Effector memory CD4-positive, alpha-beta T cell (primary cell): Measurements from ENCODE around the gene COQ8A.

Source experiments
- DNase-seq, 3 donors: peaks; one replicate each; pipeline ENCODE4 v3.0.0-alpha.2; 2020
- H3K27ac ChIP-seq: 2 replicates; pipeline ENCODE4 v1.7.0; 2013; ENCODE audit warnings: mild to moderate bottlenecking, low read length, moderate library complexity; ENCODE audit not compliant: insufficient read depth, poor library complexity, severe bottlenecking
- H3K27me3 ChIP-seq: replicated peaks from 2 replicates; pipeline ENCODE4 v1.7.0; 2013; ENCODE audit warnings: mild to moderate bottlenecking, low read length; ENCODE audit not compliant: insufficient read depth, control insufficient read depth, poor library complexity, severe bottlenecking
- H3K36me3 ChIP-seq: 2 replicates; pipeline ENCODE4 v1.7.0; 2013; ENCODE audit warnings: mild to moderate bottlenecking, low read length, moderate library complexity; ENCODE audit not compliant: control insufficient read depth, insufficient read depth
- H3K4me1 ChIP-seq: 2 replicates; pipeline ENCODE4 v1.7.0; 2013; ENCODE audit warnings: low read length, mild to moderate bottlenecking; ENCODE audit not compliant: control insufficient read depth, insufficient read depth, poor library complexity, severe bottlenecking
- H3K4me3 ChIP-seq: 2 replicates; pipeline ENCODE4 v1.7.0; 2013; ENCODE audit warnings: low read length, low read depth, mild to moderate bottlenecking; ENCODE audit not compliant: insufficient read depth, poor library complexity, severe bottlenecking
- H3K9me3 ChIP-seq: 2 replicates; pipeline ENCODE4 v1.7.0; 2013; ENCODE audit warnings: mild to moderate bottlenecking, low read length, moderate library complexity; ENCODE audit not compliant: control insufficient read depth

Gene COQ8A

GRCh38 chr1:226977643-226978431 is 37.7 kb downstream of the COQ8A start:
- H3K27me3 ChIP-seq, result no peaks in the 10 kb centered on the region
- H3K4me3 ChIP-seq, result no peak overlapping the region
- H3K9me3 ChIP-seq, result no peaks in the 10 kb centered on the region
- no peak overlapping the region for H3K27ac ChIP-seq
- H3K4me1 ChIP-seq, result no peaks in the 10 kb centered on the region
- DNase-seq, result no peak
- H3K36me3 ChIP-seq, result peaks cover 28% of the 10 kb centered on the region

- no peaks in the 10 kb centered on the region for H3K4me1 ChIP-seq
- H3K9me3 ChIP-seq, result no peaks in the 10 kb centered on the region
- H3K36me3 ChIP-seq, result peaks cover 34% of the 10 kb centered on the region
- H3K27ac ChIP-seq, result no peak overlapping the region
- no peak for DNase-seq
- H3K27me3 ChIP-seq, result no peaks in the 10 kb centered on the region
- no peak overlapping the region for H3K4me3 ChIP-seq
These were observed 38.5 kb downstream of the COQ8A start for GRCh38 chr1:226978432-226979114.

- H3K9me3 ChIP-seq, result no peaks in the 10 kb centered on the region
- no peaks in the 10 kb centered on the region for H3K27me3 ChIP-seq
- DNase-seq, result no peak
- H3K36me3 ChIP-seq, result peaks cover 39% of the 10 kb centered on the region
- no peak overlapping the region for H3K4me3 ChIP-seq
- H3K4me1 ChIP-seq, result no peaks in the 10 kb centered on the region
- H3K27ac ChIP-seq, result no peak overlapping the region
These were observed 39.0 kb downstream of the COQ8A start for GRCh38 chr1:226979115-226979516.

GRCh38 chr1:226979517-226980121 is 39.5 kb downstream of the COQ8A start:
- H3K36me3 ChIP-seq, result peaks cover 44% of the 10 kb centered on the region
- no peaks in the 10 kb centered on the region for H3K9me3 ChIP-seq
- H3K27ac ChIP-seq, result no peak overlapping the region
- H3K27me3 ChIP-seq, result no peaks in the 10 kb centered on the region
- no peak overlapping the region for H3K4me3 ChIP-seq
- H3K4me1 ChIP-seq, result no peaks in the 10 kb centered on the region
- no peak for DNase-seq

- no peaks in the 10 kb centered on the region for H3K9me3 ChIP-seq
- H3K27ac ChIP-seq, result no peak overlapping the region
- H3K4me1 ChIP-seq, result no peaks in the 10 kb centered on the region
- no peak for DNase-seq
- H3K4me3 ChIP-seq, result no peak overlapping the region
- H3K36me3 ChIP-seq, result peaks cover 44% of the 10 kb centered on the region
- no peaks in the 10 kb centered on the region for H3K27me3 ChIP-seq
These were observed 40.0 kb downstream of the COQ8A start for GRCh38 chr1:226980122-226980560.

GRCh38 chr1:226980565-226981385 is 40.7 kb downstream of the COQ8A start:
- no peak for DNase-seq
- Histone ChIP-seq H3K27me3 (no peaks in the 10 kb centered on the region), H3K4me1 (no peaks in the 10 kb centered on the region), H3K9me3 (no peaks in the 10 kb centered on the region), H3K36me3 (peaks cover 49% of the 10 kb centered on the region), H3K4me3 (no peak overlapping the region), H3K27ac (no peak overlapping the region)

- no peaks in the 10 kb centered on the region for H3K27me3 ChIP-seq
- peaks cover 53% of the 10 kb centered on the region for H3K36me3 ChIP-seq
- no peak overlapping the region for H3K27ac ChIP-seq
- no peak overlapping the region for H3K4me3 ChIP-seq
- no peaks in the 10 kb centered on the region for H3K4me1 ChIP-seq
- no peaks in the 10 kb centered on the region for H3K9me3 ChIP-seq
- no peak for DNase-seq
These were observed 41.3 kb downstream of the COQ8A start for GRCh38 chr1:226981386-226981817.

GRCh38 chr1:226981838-226982237 is 41.7 kb downstream of the COQ8A start:
- no peak for DNase-seq
- H3K4me1 ChIP-seq, result no peaks in the 10 kb centered on the region
- no peaks in the 10 kb centered on the region for H3K9me3 ChIP-seq
- H3K27me3 ChIP-seq, result no peaks in the 10 kb centered on the region
- H3K36me3 ChIP-seq, result peaks cover 56% of the 10 kb centered on the region
- no peak overlapping the region for H3K27ac ChIP-seq
- no peak overlapping the region for H3K4me3 ChIP-seq

- Histone ChIP-seq H3K27ac (no peak overlapping the region), H3K36me3 (peaks cover 51% of the 10 kb centered on the region), H3K9me3 (no peaks in the 10 kb centered on the region), H3K27me3 (no peaks in the 10 kb centered on the region), H3K4me1 (no peaks in the 10 kb centered on the region), H3K4me3 (no peak overlapping the region)
- DNase-seq, result no peak
These were observed 42.5 kb downstream of the COQ8A start for GRCh38 chr1:226982451-226983177.
